GM21619 (cell line): Measurements from ENCODE around the gene GADD45GIP1.
"Not testable (repeated sequence)": the region's sequence is repeated elsewhere in the genome, so short reads cannot be mapped to it uniquely, and the experiment has no call there.

ENCODE experiments used
- ATAC-seq: cut with Tn5 transposase; IDR thresholded peaks from one replicate; pipeline ENCODE4 v1.9.1; 2021; ENCODE audit not compliant: unreplicated experiment

Gene GADD45GIP1

DNA sequence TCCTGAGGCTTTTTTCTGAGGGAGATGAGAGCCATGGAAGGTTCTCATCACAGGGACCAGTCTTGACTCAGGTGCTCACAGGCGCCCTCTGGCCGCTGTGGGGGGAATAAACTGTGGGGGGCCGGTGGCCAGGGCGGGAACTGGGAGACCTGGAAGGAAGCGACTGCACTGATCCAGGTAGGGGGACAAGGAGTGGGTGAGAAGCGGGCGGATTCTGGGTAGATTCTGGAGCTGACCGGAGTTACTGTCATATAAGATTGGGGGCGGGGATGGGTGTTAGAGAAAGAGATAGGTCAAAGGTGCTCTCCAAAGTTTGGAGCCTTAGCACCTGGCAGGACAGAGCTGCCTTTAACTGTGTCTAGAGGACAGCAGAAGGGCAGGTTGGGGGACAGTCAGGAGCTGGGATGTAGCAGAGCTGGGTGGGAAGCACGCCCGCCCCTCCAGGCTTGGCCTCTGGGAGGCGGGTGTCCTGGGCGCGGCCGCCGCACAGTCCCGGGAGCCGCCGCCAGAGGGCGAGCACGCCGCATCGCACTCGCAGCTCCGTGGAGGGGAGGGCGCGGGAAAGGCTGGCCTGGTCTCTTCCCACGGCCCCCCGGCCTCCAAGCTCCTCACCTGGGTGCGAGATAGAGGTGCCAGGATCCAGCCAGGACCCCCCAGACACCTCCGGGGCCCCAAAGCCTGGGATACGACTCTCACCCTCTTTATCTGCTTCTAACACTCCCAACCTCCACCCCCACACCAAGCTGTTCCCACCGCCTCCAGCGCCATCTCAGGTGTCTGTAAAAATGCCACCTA is 8.2 kb upstream of the GADD45GIP1 start:
- no peak for ATAC-seq

DNA sequence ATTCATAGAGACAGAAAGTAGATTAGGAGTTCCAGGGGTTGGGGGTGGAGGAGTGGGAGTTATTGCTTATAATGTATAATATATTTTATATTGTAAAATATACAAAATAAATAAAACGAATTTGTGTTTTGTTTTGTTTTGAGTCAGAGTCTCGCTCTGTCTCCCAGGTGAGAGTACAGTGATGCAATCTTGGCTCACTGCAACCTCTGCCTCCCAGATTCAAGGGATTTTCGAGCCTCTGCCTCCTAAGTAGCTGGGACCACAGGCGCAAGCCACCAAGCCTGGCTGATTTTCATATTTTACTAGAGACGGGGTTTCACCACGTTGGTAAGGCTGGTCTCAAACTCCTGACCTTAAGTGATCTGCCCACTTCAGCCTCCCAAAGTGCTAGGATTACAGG is 2.5 kb upstream of the GADD45GIP1 start:
- ATAC-seq, result no peak

DNA sequence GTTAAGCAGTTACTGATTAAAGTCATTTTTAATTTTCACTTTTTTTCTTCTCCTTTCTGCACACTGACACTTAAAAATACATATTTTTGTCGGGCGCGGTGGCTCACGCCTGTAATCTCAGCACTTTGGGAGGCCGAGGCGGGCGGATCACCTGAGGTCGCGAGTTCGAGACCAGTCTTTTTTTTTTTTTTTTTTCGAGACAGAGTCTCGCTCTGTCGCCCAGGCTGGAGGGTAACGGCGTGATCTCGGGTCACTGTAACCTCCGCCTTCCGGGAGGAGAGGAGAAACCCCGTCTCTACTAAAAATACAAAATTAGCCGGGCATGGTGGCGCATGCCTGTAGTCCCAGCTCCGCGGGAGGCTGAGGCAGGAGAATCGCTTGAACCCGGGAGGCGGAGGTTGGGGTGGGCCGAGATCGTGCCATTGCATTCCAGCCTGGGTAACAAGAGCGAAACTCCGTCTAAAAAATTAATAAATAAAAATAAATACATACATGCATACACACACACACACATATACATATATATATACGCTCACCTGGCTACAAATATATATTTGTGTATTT is 448 bp upstream of the GADD45GIP1 start:
- not testable (repeated sequence) for ATAC-seq

DNA sequence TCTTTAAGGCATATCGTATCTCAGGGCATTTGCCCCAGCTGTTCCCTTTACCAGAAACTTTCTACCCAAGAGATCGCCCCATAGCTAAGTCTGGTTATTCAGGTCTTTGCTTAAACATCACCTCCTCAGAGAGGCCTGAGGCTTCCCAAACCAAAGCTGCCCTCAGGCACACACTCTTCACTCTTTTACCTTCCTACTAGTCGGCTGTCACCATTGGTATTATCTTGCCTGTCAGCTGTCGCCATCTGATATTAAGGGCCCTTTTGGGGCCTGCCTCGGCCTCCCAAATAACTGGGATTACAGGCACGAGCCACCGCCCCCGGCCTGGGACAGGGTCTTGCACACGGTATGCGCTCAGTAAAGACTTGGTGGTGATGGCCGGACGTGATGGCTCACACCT is 1.0 kb downstream of the GADD45GIP1 start:
- no peak for ATAC-seq

DNA sequence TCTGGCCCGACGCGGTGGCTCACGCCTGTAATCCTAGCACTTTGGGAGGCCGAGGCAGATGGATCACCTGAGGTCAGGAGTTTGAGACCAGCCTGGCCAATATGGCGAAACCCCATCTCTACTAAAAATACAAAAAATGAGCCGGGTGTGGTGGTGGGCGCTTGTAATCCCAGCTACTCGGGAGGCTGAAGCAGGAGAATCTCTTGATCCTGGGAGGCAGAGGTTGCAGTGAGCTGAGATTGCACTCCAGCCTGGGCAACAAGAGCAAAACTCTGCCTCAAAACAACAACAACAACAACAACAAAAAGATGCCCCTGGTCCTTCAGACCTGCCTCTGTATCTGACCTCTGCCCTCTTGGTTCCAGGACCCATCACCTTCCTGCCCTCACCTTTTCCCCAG is 1.4 kb downstream of the GADD45GIP1 start:
- ATAC-seq, result not testable (repeated sequence)

DNA sequence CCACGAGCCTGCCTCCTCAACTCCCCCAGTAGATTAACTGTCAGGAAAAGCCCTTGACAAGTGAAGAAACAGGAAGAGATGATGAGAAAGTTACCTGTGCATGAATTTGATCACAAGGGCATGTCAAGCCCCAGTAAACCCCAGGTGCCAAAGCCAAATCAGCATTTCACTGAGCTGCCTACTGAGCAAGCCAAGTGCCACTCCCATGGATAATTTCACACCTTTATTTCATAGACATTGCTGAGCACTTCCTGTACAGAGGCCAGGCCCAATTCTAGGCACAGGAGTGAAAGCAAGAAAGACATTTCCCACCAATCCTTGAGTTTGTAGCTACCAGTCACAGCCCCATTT is 2.4 kb downstream of the GADD45GIP1 start:
- ATAC-seq, result no peak

DNA sequence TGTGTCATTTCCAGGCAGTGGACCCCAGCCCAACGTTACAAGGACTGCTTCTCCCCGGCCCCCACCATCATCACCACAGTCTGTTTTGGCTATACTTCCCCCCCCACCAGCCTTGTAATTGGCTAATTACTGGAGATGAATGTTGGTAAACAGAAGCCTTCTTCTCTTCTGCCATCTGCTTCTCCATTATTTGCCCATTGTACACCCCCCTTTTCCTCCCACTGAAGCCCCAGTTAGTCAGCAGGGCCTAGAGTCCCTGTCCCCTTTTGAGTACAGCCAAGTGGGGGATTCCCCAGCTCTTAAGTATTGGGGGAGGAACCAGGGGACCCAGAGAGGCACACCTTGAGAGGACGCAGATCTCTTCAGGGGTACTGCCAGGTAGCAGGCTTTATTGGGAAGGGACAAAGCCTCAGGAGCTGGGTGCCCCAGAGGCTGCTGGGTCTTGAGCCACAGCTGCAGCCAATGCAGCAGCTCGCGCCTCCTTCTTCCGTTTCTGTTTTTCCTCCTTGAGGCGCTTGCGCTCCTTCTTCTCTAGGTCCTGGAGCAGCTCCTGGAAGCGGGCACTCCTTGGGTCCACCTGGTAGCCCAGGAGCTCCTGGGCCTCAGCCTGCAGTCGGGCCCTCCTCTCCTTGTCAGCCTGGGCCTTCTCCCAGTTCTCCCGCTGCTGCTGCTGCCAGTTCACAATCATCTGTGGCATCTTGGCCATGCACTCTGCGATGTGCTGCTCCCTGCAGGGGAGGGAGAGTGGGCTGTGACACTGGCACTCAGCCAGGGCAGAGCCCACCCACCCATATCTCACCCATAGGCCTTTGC is 3.0 kb downstream of the GADD45GIP1 start:
- no peak for ATAC-seq

DNA sequence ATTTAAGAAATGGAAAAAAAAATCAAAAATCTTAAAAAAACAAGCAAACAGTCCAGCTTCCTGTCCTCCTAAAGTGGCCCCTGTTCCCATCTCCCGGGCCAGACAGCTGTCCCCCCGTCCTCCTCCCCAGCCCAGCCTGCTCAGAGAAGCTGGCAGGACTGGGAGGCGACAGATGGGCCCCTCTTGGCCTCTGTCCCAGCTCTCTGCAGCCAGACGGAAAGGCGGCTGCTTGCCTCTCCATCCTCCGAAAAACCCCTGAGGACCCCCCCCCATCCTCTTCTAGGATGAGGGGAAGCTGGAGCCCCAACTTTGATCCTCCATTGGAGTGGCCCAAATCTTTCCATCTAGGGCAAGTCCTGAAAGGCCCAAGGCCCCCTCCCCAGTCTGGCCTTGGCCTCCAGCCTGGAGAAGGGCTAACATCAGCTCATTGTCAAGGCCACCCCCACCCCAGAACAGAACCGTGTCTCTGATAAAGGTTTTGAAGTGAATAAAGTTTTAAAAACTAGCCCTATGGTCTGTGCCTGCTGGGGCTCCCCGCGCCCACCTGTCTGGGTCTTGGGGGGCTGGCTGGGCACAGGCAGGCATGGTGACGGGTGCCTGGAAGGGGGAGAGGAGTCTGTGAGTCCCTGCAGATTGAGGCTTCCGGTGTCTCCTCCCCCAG is 3.8 kb downstream of the GADD45GIP1 start:
- ATAC-seq, result no peak

DNA sequence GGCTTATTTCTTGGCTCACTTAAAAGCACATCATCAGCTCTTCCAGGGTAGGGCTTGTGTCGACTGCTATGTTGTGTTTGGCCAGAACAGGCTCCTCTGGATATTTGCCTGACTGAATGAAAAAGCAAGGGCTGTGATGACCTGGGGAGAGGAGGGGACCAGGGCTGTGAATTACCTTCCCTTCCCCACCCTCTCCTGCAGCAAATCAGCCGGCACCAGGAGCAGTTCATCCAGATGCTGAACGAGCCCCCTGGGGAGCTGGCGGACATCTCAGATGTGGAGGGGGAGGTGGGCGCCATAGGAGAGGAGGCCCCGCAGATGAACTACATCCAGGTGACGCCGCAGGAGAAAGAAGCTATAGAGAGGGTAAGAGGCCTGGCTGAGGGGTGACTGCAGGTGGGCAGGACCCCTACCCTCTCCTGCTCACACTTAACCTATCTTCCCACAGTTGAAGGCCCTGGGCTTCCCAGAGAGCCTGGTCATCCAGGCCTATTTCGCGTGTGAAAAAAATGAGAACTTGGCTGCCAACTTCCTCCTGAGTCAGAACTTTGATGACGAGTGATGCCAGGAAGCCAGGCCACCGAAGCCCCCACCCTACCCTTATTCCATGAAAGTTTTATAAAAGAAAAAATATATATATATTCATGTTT is 4.4 kb downstream of the GADD45GIP1 start:
- no peak for ATAC-seq

DNA sequence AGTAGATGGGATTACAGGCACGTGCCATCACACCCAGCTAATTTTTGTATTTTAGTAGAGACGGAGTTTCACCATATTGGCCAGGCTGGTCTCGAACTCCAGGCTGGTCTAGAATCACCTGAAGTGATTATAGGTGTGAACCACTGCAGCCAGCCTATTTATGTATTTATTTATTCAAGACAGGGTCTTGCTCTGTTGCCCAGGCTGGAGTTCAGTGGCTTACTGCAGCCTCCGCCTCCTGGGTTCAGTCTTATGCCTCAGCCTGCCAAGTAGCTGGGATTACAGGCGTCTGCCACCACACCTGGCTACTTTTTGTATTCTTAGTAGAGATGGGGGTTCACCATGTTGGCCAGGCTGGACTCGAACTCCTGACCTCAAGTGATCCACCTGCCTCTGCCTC is 5.0 kb downstream of the GADD45GIP1 start:
- not testable (repeated sequence) for ATAC-seq

DNA sequence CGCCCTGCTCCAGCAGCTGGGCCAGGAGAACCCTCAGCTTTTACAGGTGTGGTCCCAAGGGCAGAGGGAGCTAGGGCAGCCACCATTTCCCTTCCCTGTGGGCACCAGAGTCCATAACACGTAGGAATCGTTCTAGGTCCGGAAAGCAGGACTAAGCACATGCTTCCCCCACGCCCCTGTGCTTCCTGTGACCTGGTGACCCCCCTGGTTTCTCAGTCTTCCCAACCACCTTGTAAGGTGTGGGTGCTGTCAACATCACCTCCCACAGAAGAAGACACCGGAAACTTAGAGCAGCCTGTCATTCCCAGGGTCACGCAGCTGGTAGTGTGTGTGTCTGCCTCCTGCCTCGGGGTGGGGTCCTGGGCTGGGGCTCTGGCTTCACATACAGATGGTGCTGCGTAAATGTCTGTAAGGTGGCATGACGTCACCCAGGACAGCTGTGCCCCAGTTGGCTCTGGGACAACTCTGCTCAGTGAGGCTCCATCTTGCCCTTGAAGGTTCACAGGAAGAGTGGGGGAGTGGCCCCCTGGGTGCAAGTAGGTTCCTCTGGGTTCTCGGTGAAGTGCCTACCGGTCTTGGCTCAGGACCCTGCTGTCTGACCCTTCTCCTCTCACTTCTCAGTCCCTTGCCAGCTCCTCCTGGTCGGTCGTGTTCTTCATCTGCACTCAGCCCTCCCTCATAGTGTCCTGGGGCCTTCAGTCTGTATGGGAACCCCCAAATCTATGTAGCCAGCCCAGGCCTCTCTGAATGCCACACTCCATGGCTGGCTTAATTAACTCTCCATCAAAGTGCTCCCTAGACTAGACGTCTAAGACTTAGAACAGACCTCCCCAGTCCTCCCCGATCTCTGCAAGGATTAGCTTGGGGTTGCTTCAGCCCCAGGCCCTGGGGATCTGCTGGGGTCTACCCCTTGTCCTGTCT is 7.4 kb downstream of the GADD45GIP1 start:
- no peak for ATAC-seq

DNA sequence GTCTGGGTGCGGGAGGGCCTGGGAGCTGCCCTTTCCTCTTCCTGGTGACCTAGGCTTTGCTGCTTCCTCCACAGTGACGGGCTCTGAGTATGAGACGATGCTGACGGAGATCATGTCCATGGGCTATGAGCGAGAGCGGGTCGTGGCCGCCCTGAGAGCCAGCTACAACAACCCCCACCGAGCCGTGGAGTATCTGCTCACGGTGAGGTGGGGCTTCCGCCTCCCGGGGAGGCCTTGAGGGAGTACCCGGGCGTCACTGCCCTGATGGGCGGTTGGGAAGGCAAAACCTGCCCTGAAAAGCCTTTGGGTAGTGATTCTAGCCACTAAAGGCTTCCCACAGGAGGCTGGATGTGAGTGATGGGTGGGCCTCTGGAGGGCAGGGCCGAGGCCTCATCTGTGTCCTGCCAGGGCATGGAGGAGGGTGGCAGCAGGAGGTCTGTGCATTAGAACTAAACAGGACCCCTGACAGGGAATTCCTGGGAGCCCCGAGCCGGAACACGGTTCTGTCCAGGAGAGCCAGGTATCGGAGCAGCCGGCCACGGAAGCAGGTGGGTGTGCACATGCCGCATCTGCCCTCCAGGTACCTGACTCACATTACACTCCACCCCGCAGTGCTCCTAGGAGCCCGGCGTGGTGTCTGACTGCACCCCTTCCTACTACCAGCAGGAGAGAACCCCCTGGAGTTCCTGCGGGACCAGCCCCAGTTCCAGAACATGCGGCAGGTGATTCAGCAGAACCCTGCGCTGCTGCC is 8.2 kb downstream of the GADD45GIP1 start:
- ATAC-seq, result no peak

DNA sequence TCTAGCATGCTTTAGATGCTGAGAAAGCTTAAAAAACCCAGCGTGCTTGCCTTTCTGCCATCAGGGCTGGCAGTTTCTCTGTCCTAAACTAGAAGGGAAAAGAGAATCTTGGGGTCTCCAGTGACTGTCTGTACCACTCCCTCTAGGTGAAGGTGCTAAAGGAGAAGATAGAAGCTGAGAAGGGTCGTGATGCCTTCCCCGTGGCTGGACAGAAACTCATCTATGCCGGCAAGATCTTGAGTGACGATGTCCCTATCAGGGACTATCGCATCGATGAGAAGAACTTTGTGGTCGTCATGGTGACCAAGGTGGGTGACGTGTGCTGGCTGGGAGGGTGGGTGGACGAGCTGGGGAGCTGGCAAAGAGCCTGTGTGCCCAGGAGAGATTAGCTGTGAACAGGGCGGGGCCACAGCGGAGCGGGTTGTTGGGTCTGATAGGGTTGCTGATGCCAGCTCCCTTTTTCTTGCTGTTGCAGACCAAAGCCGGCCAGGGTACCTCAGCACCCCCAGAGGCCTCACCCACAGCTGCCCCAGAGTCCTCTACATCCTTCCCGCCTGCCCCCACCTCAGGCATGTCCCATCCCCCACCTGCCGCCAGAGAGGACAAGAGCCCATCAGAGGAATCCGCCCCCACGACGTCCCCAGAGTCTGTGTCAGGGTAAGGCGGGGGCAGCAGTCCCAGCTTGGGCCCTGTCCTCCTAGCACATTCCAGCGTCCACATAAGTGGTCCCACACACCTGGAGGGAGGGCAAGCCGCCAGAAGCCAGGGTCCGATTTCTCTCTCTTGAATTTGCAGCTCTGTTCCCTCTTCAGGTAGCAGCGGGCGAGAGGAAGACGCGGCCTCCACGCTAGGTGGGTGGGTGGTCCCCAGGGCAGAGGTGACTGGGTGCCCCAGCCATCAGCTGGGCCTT is 9.1 kb downstream of the GADD45GIP1 start:
- no peak for ATAC-seq

DNA sequence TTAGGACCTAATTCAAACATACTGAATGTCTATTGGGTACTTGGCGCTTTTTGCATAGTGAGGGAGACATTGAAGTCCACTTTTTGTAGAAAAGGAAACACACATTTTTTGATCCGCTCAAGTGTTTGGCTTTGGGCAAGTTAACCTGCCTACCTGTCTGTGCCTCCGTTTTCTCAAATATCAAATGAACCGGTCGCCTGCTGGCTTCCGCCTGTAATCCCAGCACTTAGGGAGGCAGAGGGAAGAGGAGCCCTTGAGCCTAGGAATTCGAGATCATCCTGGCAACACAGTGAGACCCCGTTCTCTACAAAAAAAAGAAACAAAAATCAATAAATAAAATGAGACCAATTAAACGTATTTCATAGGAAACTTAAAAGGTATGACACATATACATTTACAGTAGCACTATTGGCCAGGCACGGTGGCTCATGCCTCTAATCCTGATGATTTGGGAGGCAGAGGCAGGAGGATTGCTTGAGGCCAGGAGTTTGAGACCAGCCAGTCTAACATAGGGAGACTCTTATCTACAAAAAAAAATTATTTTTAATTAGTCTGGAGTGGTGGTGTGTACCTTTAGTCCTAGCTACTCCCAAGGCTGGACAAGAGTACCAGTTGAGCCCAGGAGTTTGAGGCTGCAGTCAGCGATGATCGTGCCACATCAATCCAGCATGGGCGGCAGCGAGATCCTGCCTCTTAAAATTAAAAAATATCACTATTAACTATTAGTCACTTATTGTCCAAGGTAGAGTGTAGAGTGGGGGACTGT is 10.1 kb downstream of the GADD45GIP1 start:
- no peak for ATAC-seq

DNA sequence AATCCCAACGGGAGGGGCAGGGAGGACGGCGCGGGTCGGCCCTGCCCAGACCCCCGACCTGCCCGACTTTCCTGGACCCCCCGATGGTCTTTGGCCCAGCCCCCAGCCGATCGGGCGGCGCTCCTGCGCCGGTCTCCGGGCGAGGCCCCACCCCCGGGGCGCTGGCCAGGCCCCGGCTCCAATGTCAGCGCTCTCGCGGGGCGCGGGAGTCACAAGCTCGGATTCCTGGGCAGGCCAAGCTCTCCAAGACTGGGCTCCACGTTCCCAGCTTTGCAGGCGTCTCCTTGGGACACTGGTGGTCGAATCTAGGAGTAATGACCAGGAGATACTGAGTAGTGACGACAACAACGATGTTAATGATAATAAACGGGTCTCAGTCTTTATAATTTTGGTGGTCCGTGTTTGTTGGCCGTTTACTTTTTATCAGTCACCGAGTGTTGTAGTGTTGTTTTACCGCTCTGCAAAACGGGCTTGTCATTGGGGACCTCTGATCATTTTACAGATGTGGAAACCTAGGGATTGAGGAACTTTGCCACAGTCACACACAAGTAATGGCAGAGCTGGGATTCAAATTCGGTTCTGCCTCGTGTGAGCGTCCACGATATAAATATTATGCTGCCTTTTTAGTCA is 10.8 kb downstream of the GADD45GIP1 start:
- ATAC-seq, result peak; percentile 35

DNA sequence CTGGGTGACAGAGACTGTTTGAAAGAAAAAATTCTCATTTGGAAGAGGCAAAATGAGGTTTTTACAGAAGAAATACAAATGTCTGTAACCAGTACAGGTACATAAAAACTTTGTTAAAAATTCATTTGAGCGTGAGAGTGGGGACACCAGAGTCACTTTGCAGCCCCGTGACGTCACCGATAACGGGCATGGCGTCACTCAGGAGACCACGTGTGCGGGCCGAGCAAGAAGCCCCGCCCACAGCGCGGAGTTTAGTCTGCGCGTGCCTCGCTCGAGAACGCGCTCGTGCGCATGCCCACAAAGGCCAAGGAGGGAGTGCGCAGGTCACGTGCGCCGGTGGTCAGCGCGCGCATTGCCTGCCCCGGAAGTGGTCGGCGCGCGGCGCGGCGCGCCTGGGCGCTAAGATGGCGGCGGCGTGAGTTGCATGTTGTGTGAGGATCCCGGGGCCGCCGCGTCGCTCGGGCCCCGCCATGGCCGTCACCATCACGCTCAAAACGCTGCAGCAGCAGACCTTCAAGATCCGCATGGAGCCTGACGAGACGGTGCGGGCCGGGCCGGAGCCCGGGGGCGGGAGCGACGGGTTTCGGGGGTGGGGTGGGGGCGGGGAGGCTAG is 11.4 kb downstream of the GADD45GIP1 start, which contains the start of gene RAD23A:
RAD23A (plus strand) TSS at position 384 of the 613 bp plus-strand sequence; CDS start at position 471, 87 bp downstream.
- peak; percentile 68 for ATAC-seq
